ENCODE measurements around the gene SSBP4.
A peak's percentile ranks its signal among the peaks of the same experiment; 100 is the strongest.

SSBP4 gene

GRCh38 chr19:18473003-18473705 lies 54.0 kb downstream of the SSBP4 start:
- DNase-seq = no peak

- no peak for DNase-seq
Measured at GRCh38 chr19:18473706-18474087, 54.5 kb downstream of the SSBP4 start.

DNA sequence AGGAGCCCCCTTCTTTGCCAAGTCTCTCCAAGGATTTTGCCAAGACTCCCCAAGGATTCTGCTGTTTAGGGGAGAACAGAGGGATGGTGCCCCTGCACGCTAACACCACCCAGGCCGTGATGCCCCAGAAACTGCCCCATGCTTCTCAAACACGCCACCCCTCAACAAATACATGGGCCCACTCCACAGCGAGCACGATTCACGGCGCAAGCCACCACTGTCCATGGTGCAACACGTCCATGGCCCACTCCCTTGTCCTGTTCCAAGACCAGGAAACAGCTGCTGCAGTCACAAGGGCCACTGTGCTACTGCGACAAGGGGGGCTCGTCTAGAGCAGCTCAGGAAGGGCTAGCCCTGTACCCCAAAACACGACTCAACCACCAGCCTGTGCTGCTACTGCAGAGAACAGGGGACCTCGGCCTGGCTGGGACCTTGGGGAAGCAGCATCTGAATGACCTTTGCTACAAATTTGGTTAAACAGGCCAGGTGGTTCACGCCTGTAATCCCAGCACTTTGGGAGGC lies 55.2 kb downstream of the SSBP4 start:
- no peak for DNase-seq

DNA sequence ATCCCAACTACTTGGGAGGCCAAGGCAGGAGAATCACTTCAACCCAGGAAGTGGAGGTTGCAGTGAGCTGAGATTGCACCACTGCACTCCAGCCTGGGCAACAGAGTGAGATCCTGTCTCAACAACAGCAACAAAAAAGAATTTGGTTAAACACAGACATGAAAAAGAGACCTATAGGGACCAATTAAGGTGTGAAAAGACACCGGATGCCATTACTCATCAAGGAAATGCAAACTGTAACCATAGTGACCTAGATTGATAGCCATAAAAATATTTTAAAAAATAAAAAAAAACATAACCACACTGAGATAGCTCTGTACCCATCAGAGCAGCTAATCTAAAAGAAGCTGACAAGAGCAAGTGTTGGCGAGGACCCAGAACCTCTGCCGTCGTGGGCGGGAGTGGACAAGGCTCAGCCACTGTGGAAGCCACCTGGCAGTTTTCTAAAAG lies 55.8 kb downstream of the SSBP4 start:
- no peak for DNase-seq

DNA sequence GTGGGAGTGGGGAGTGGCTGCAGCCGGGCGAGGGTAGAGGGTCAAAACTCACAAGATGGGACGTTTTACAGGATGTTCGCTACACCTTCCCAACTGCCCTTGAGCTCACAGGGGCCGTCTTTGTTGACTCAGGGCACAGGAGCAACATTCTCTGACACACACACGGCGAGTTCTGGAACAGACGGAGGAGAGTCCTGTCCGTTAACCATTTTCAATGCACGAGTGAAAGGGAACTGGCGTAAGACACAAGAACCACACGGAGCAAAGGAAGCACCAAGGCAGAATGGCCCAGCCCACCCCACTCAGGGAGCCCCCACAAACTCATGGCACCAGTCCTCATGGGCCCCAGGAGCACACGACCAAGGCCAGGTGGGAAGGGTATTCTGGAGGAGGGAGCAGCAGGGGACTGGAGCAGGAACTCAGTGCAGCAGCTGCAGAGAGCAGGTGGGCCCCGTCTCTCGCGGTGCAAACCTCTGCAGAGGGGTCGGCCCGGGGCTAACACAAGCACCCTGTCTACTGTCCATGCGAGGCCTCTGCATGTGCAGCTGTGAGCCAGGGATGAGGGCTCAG lies 56.6 kb downstream of the SSBP4 start:
- DNase-seq = no peak

GRCh38 chr19:18476507-18477041 lies 57.4 kb downstream of the SSBP4 start:
- no peak for DNase-seq

DNA sequence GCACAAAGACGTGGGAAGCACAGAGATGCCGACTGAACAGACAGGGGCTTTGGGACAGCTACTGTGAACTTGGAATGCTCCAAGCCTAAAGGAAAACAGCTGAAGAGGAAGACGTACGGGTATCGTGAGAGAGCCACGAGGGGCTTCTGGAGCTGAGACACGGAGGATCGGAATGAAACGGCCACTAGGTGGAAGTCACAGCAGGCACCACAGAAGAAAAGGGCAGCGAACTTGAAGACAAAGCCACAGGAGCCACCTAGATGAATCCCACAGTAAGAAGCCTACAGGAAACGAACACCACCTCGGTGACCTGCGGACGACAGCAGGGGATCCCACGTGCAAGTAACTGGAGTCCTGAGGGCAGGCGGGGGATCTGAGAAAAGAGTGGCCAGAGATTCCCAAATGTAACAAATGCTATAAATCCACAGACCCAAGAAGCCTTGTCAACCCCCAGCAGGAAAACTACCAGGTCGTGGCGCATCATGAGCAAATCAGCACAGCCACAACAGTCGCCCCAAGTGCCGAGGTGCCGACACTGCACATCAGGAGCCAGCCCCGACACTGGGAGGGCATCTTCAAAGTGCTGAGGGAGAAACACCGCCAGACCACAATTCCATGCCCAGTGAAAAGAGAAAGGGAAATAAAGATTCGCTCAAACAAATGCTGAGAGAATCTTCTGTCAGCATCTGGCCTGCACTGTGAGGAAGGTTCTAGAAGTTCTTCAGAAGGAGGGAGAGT lies 58.0 kb downstream of the SSBP4 start:
- no peak for DNase-seq

- no peak for DNase-seq
Measured at GRCh38 chr19:18477974-18478373, 58.8 kb downstream of the SSBP4 start.

DNA sequence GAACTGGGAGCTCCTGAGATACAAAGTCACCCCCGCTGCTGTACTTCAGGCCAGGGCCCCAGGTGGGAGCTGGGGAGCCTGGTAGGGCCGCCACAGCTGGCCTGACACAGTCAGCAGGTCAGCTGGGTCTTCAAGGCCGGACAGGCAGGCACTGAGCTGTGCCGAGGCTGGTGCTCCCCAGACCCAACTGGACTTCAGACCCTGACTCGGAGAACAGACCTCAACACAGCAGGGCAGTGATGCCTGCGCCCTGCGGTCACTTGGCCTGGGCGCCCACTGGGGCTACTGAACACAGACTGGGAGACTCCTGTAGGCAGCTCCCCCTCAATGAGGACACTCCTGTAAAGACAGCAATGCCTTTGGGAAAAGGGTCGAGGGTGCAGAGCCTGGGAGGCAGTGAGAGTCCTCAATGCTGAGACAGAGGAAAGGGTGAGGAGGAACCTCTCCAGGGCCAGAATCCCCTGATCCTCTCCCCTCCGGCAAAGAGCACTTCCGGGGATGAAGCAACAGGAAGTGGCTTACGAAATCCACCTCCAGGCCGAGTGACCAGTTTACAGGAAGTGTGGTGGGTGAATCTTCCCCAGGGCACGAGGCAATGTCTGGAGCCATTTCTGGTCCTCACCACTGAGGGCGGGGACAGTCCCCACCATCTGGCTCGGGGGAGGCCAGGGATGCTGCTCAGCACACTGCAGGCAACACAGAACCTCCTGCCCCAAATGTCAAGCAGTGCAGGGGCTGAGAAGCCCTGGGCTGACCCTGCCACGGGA lies 59.5 kb downstream of the SSBP4 start:
- DNase-seq = peak; percentile 81

- DNase-seq = no peak
Measured at GRCh38 chr19:18480006-18480691, 61.0 kb downstream of the SSBP4 start.

DNA sequence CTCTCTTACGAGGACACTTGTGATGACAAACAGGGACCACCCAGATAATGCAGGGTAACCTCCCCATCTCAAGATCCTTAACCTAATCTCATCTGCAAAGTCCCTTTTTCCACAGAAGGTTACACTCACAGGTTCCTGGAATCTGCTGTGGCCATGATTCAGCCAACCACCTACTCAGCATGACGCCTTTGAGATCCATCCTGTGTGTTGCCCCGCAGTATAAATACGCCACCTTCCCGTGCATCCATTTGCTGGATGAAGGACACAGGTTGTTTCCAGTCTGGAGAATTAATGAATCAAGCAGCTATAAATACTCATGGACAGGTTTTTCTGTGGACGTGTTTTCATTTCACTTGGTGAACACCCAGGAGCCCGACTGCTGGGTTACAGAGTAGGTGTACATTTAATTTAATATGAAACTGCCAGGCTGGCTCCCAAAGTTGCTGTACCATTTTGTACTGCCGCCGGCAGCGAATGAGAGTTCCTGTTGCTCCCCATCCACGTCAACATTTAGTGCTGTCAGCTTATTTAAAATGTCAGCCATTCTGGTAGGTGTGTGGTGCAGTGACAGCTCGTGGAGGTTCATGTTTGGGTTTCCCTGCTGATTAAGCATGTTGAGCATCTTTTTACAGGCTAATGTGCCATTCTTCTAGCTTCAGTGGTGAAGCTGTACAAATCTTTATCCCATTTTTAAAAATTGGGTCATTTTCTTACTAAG lies 62.5 kb downstream of the SSBP4 start:
- no peak for DNase-seq

DNA sequence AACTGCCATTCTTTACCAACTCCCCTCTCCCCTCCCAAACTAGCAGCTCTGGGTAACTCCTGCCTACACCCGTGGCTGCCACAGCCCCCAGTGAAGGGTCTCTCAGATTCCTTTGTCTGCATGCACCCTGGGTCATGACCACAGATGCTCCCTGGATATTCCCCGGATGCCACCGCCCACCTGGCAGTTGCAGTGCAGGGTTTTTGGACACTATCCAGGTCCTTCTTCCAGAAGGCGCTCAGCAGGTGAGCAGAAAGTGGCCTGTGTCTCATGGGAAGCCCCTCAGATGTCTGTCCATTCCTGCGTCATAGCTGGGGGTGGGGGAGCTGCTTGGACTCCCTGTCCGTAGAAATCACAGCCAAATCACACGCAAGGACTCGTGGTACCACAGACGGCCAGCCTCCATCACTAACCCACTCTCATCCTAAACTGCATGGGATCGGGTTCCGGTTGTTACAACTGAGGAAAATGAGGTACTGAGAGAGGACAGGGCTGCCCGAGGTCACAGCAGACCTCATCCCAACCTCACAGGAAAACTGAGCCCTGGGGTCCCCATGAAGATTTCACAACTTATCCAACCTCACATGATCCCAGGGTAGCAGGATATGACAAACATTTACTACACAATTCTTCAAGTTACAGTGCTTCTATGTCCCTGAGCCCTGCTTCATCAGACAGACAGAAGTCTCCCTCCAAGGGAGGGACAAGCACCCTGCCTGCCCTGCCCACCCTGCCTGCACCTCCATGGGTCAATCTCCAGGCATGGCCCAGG lies 64.1 kb downstream of the SSBP4 start:
- DNase-seq = no peak

All from hematopoietic multipotent progenitor cell treated with erythropoietin and hydrocortisone succinate and interleukin-3 and kit ligand, for 6 days (in vitro differentiated cells).